GM21381 (cell line): ENCODE results near the gene NBPF9.
"Not testable (repeated sequence)": the region's sequence is repeated elsewhere in the genome, so short reads cannot be mapped to it uniquely, and the experiment has no call there.

Source experiments
- ATAC-seq: cut with Tn5 transposase; IDR thresholded peaks from one replicate; pipeline ENCODE4 v1.9.1; 2021; ENCODE audit warnings: mild to moderate bottlenecking, moderate library complexity; ENCODE audit not compliant: unreplicated experiment

The NBPF9 gene

GRCh38 chr1:149016626-149017025 is 86.7 kb downstream of the NBPF9 start:
- ATAC-seq, result not testable (repeated sequence)

- ATAC-seq, result not testable (repeated sequence)
Observed at GRCh38 chr1:149015522-149015921, 87.8 kb downstream of the NBPF9 start.

- not testable (repeated sequence) for ATAC-seq
Observed at GRCh38 chr1:149013513-149013912, 89.8 kb downstream of the NBPF9 start.

- not testable (repeated sequence) for ATAC-seq
Observed at GRCh38 chr1:149012599-149012998, 90.8 kb downstream of the NBPF9 start.

GRCh38 chr1:149009761-149010160 is 93.6 kb downstream of the NBPF9 start:
- not testable (repeated sequence) for ATAC-seq

GRCh38 chr1:149008769-149009168 is 94.6 kb downstream of the NBPF9 start:
- not testable (repeated sequence) for ATAC-seq

- not testable (repeated sequence) for ATAC-seq
Observed at GRCh38 chr1:149008326-149008725, 95.0 kb downstream of the NBPF9 start.
